ENCODE data around the gene ZNF283.
A peak's percentile ranks its signal among the peaks of the same experiment; 100 is the strongest.

Gene ZNF283

GRCh38 chr19:43797556-43797955 lies 29.6 kb upstream of the ZNF283 start:
- DNase-seq (ENCODE audit: low read depth): no peak
- no peak overlapping the region for H3K4me3 ChIP-seq (ENCODE audit: low read depth, low read length)
- TF ChIP-seq, protein P1, sequence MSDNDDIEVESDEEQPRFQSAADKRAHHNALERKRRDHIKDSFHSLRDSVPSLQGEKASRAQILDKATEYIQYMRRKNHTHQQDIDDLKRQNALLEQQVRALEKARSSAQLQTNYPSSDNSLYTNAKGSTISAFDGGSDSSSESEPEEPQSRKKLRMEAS (IDR thresholded peaks at IDR 0.05; ENCODE audit: low read depth, low read length): no peak
- no peak for TF ChIP-seq CTCF (IDR thresholded peaks at IDR 0.05; ENCODE audit: low read depth, low read length)
- no peak for TF ChIP-seq POLR2A (IDR thresholded peaks at IDR 0.05; ENCODE audit: extremely low read depth, insufficient read length)
- TF ChIP-seq MYC (IDR thresholded peaks at IDR 0.05; ENCODE audit: low read depth, low read length): no peak

DNA sequence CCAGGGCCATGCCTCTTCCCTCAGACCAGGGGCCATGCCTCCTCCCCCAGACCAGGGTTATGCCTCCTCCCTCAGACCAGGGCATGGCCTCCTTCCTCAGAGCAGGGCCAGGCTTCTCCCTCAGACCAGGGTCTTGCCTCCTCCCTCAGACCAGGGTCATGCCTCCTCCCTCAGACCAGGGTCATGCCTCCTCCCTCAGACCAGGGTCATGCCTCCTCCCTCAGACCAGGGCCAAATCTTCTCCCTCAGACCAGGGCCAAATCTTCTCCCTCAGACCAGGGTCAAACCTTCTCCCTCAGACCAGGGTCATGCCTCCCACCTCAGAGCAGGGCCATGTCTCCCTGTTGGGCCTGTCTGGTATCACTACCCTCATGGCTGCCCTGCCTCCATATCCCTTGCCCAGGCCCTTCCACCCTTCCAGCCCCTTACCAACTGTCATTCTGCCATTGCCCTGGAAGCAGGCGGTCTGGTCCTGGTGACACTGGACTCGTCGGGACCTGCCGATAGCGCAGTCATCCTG lies 29.0 kb upstream of the ZNF283 start:
- H3K4me3 ChIP-seq (ENCODE audit: low read depth, low read length): no peak overlapping the region
- TF ChIP-seq CTCF (IDR thresholded peaks at IDR 0.05; ENCODE audit: low read depth, low read length) (no peak), POLR2A (IDR thresholded peaks at IDR 0.05; ENCODE audit: extremely low read depth, insufficient read length) (no peak), MYC (IDR thresholded peaks at IDR 0.05; ENCODE audit: low read depth, low read length) (no peak)
- TF ChIP-seq, protein P1 (IDR thresholded peaks at IDR 0.05; ENCODE audit: low read depth, low read length): no peak
- no peak for DNase-seq (ENCODE audit: low read depth)

- H3K4me3 ChIP-seq (ENCODE audit: low read depth, low read length): no peak overlapping the region
- peak; percentile 6 for DNase-seq (ENCODE audit: low read depth)
- TF ChIP-seq MYC (IDR thresholded peaks at IDR 0.05; ENCODE audit: low read depth, low read length): no peak
- TF ChIP-seq CTCF (IDR thresholded peaks at IDR 0.05; ENCODE audit: low read depth, low read length): no peak
- TF ChIP-seq, protein P1 (IDR thresholded peaks at IDR 0.05; ENCODE audit: low read depth, low read length): no peak
- TF ChIP-seq POLR2A (IDR thresholded peaks at IDR 0.05; ENCODE audit: extremely low read depth, insufficient read length): no peak
Measured at GRCh38 chr19:43798546-43799409, 28.3 kb upstream of the ZNF283 start.

GRCh38 chr19:43799502-43800142 lies 27.5 kb upstream of the ZNF283 start:
- no peak for DNase-seq (ENCODE audit: low read depth)
- no peak overlapping the region for H3K4me3 ChIP-seq (ENCODE audit: low read depth, low read length)
- TF ChIP-seq, protein P1 (IDR thresholded peaks at IDR 0.05; ENCODE audit: low read depth, low read length): no peak
- TF ChIP-seq POLR2A (IDR thresholded peaks at IDR 0.05; ENCODE audit: extremely low read depth, insufficient read length): no peak
- no peak for TF ChIP-seq MYC (IDR thresholded peaks at IDR 0.05; ENCODE audit: low read depth, low read length)
- no peak for TF ChIP-seq CTCF (IDR thresholded peaks at IDR 0.05; ENCODE audit: low read depth, low read length)

- no peak for DNase-seq (ENCODE audit: low read depth)
- H3K4me3 ChIP-seq (ENCODE audit: low read depth, low read length): no peak within 1 kb of the TSS
- TF ChIP-seq CTCF (IDR thresholded peaks at IDR 0.05; ENCODE audit: low read depth, low read length): no peak
- no peak for TF ChIP-seq POLR2A (IDR thresholded peaks at IDR 0.05; ENCODE audit: extremely low read depth, insufficient read length)
- TF ChIP-seq MYC (IDR thresholded peaks at IDR 0.05; ENCODE audit: low read depth, low read length): no peak
- TF ChIP-seq, protein P1 (IDR thresholded peaks at IDR 0.05; ENCODE audit: low read depth, low read length): no peak
Measured at GRCh38 chr19:43802216-43802951, 24.7 kb upstream of the ZNF283 start, which contains the start of gene LYPD5. TSS of gene LYPD5 (minus strand) at chr19:43802447. CDS start at chr19:43802380, 67 bp downstream.
